GM12874 (cell line): Measurements from ENCODE around the gene COMT.

Experiments
- CTCF ChIP-seq: IDR thresholded peaks from 2 replicates; pipeline ENCODE4 v1.5.1; 2011; ENCODE audit warnings: low read depth, mild to moderate bottlenecking, control low read depth, low read length, moderate library complexity; ENCODE audit not compliant: insufficient read depth

COMT gene

GRCh38 chr22:19955241-19956128 lies 13.9 kb downstream of the COMT start:
- no peak for TF ChIP-seq CTCF

- TF ChIP-seq CTCF = no peak
Measured at GRCh38 chr22:19957445-19957844, 15.9 kb downstream of the COMT start.

GRCh38 chr22:19958083-19959042 lies 16.8 kb downstream of the COMT start:
- TF ChIP-seq CTCF = no peak

GRCh38 chr22:19959043-19959586 lies 17.5 kb downstream of the COMT start:
- TF ChIP-seq CTCF = no peak

- TF ChIP-seq CTCF = no peak
Measured at GRCh38 chr22:19959587-19960490, 18.3 kb downstream of the COMT start.

GRCh38 chr22:19960491-19961200 lies 19.1 kb downstream of the COMT start:
- no peak for TF ChIP-seq CTCF
